K562 (cell line): Measurements from ENCODE around the gene SGMS1. TPM values are rescaled to one million over a fixed set of nuclear protein-coding genes. Genes with fewer than 3 reads are reported as not detected.

Source experiments
- ARID2 ChIP-seq: fragments of 450-650 bp; IDR thresholded peaks from 2 replicates; pipeline ENCODE4 v1.6.1; 2017; ENCODE audit warnings: antibody characterized with exemption, mild to moderate bottlenecking
- FOXM1 ChIP-seq, 2 experiments: fragments of 450-650 bp in 1 of 2; sonication (generic) in 1 of 2; formaldehyde crosslinking in 1 of 2; IDR thresholded peaks; 2 replicates each; pipeline versions ENCODE4 v1.6.1 to v1.9.0; 2017 to 2022; ENCODE audit warnings: low read depth in 2 of 2, mild to moderate bottlenecking in 2 of 2, missing genetic modification reagents in 1 of 2, moderate library complexity in 1 of 2
- HDAC2 ChIP-seq: fragments of 450-650 bp; IDR thresholded peaks from 2 replicates; pipeline ENCODE4 v1.6.1; 2016; ENCODE audit warnings: mild to moderate bottlenecking
- MTA3 ChIP-seq: fragments of 450-650 bp; formaldehyde crosslinking; IDR thresholded peaks from 2 replicates; pipeline ENCODE4 v1.6.1; 2017; ENCODE audit warnings: mild to moderate bottlenecking, borderline replicate concordance
- PKNOX1 ChIP-seq: fragments of 450-650 bp; IDR thresholded peaks from 2 replicates; pipeline ENCODE4 v1.6.1; 2016
- RCOR1 ChIP-seq, 2 experiments: IDR thresholded peaks; 2 replicates each; pipeline ENCODE4 v1.6.1; 2012; ENCODE audit warnings: low read depth in 2 of 2, low read length in 2 of 2, borderline replicate concordance in 1 of 2, improper control_type of control experiment in 1 of 2
- TBL1XR1 ChIP-seq, 2 experiments: IDR thresholded peaks; 2 replicates each; pipeline ENCODE4 v1.6.1; 2012; ENCODE audit warnings: improper control_type of control experiment in 2 of 2, low read length in 2 of 2, mild to moderate bottlenecking in 1 of 2
- TCF7 ChIP-seq: sonication (generic); IDR thresholded peaks from 2 replicates; pipeline ENCODE4 v1.6.1; 2016; ENCODE audit warnings: antibody characterized with exemption, borderline replicate concordance
- ZNF445 ChIP-seq: fragments of 250-450 bp; sonication (Bioruptor Pico); IDR thresholded peaks from 2 replicates; pipeline ENCODE4 v1.4.0; 2020; ENCODE audit warnings: low read depth, mild to moderate bottlenecking, moderate library complexity
- polyA plus RNA-seq, 8 experiments: library from polyadenylated mRNA; depleted of rRNA in 4 of 8; stranded (reverse) in 5 of 8; unstranded in 3 of 8; fragments of >200 nt; fragmentation: Nextera tagmentation in 2 of 8; fragmentation: Illumina TruSeq in 1 of 8; extraction: Ambion mirVana in 2 of 8; extraction: Trizol in 1 of 8; gene quantifications; 2 replicates each; pipeline versions ENCODE4 v1.2.1 to v1.2.3, GENCODE V29; 2011 to 2014; ENCODE audit warnings: inconsistent platforms in 1 of 8, missing spikeins in 1 of 8
- total RNA-seq, 7 experiments: library from RNA; depleted of rRNA in 6 of 7; stranded (reverse); fragments of >200 nt in 6 of 7; fragmentation: Illumina TruSeq in 2 of 7; extraction: Trizol in 2 of 7; gene quantifications; 2 replicates each; pipeline versions ENCODE4 v1.2.1 to v1.2.3, GENCODE V29; 2011 to 2021; ENCODE audit warnings: low replicate concordance in 1 of 7
- TF ChIP-seq, protein P1 (sequence below): sonication (generic); IDR thresholded peaks from 2 replicates; pipeline ENCODE4 v1.6.1; 2016
- TF ChIP-seq, protein P2 (sequence below), 2 experiments: fragments of 450-650 bp; formaldehyde crosslinking in 1 of 2; IDR thresholded peaks; 2 replicates each; pipeline versions ENCODE4 v1.4.0 to v1.6.1; 2014 to 2020; ENCODE audit warnings: mild to moderate bottlenecking in 2 of 2, borderline replicate concordance in 1 of 2, low read depth in 1 of 2
- TF ChIP-seq, protein P3 (sequence below): sonication (generic); formaldehyde crosslinking; IDR thresholded peaks from 2 replicates; pipeline ENCODE4 v1.8.1; 2023; ENCODE audit warnings: mild to moderate bottlenecking, missing genetic modification reagents

SGMS1 gene
- total and polyA plus RNA-seq, 9 of the 15 experiments (the other 6 are each of a cell fraction or from before 2014, with no cell fraction given): 22.6 to 232 (median 82.2) TPM

- peak in 1 of 2 experiments; percentile 35; a peak in 1 of 4 replicates for TF ChIP-seq RCOR1 (IDR thresholded peaks at IDR 0.05; ENCODE audit: borderline replicate concordance in 1 of 2, low read depth in 2 of 2, low read length in 2 of 2)
- TF ChIP-seq TBL1XR1 (IDR thresholded peaks at IDR 0.05; ENCODE audit: low read length in 2 of 2): peak in 1 of 2 experiments; percentile 50; a peak in 1 of 4 replicates
- TF ChIP-seq, protein P1, sequence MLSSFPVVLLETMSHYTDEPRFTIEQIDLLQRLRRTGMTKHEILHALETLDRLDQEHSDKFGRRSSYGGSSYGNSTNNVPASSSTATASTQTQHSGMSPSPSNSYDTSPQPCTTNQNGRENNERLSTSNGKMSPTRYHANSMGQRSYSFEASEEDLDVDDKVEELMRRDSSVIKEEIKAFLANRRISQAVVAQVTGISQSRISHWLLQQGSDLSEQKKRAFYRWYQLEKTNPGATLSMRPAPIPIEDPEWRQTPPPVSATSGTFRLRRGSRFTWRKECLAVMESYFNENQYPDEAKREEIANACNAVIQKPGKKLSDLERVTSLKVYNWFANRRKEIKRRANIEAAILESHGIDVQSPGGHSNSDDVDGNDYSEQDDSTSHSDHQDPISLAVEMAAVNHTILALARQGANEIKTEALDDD: peak; percentile 55; the same call in 1 of the 2 replicates
- TF ChIP-seq PKNOX1: 0 out of 2 replicates have a peak, but pooled peaks have one; percentile 25
- no peak for TF ChIP-seq ZNF445
- TF ChIP-seq, protein P2, sequence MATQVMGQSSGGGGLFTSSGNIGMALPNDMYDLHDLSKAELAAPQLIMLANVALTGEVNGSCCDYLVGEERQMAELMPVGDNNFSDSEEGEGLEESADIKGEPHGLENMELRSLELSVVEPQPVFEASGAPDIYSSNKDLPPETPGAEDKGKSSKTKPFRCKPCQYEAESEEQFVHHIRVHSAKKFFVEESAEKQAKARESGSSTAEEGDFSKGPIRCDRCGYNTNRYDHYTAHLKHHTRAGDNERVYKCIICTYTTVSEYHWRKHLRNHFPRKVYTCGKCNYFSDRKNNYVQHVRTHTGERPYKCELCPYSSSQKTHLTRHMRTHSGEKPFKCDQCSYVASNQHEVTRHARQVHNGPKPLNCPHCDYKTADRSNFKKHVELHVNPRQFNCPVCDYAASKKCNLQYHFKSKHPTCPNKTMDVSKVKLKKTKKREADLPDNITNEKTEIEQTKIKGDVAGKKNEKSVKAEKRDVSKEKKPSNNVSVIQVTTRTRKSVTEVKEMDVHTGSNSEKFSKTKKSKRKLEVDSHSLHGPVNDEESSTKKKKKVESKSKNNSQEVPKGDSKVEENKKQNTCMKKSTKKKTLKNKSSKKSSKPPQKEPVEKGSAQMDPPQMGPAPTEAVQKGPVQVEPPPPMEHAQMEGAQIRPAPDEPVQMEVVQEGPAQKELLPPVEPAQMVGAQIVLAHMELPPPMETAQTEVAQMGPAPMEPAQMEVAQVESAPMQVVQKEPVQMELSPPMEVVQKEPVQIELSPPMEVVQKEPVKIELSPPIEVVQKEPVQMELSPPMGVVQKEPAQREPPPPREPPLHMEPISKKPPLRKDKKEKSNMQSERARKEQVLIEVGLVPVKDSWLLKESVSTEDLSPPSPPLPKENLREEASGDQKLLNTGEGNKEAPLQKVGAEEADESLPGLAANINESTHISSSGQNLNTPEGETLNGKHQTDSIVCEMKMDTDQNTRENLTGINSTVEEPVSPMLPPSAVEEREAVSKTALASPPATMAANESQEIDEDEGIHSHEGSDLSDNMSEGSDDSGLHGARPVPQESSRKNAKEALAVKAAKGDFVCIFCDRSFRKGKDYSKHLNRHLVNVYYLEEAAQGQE (IDR thresholded peaks at IDR 0.05; ENCODE audit: borderline replicate concordance): peak; percentile 75; the same call in 1 of the 2 replicates
- TF ChIP-seq, protein P2 (CRISPR knock-in tag; IDR thresholded peaks at IDR 0.05; ENCODE audit: low read depth): no peak
- 0 out of 2 replicates have a peak, but pooled peaks have one; percentile 11 for TF ChIP-seq MTA3
- TF ChIP-seq HDAC2: no peak
- TF ChIP-seq FOXM1 (IDR thresholded peaks at IDR 0.05; ENCODE audit: low read depth): peak; percentile 45; the same call in 1 of the 2 replicates
- no peak for TF ChIP-seq FOXM1 (CRISPR knock-in tag; IDR thresholded peaks at IDR 0.05; ENCODE audit: low read depth)
- TF ChIP-seq TCF7: no peak
- TF ChIP-seq, protein P3, sequence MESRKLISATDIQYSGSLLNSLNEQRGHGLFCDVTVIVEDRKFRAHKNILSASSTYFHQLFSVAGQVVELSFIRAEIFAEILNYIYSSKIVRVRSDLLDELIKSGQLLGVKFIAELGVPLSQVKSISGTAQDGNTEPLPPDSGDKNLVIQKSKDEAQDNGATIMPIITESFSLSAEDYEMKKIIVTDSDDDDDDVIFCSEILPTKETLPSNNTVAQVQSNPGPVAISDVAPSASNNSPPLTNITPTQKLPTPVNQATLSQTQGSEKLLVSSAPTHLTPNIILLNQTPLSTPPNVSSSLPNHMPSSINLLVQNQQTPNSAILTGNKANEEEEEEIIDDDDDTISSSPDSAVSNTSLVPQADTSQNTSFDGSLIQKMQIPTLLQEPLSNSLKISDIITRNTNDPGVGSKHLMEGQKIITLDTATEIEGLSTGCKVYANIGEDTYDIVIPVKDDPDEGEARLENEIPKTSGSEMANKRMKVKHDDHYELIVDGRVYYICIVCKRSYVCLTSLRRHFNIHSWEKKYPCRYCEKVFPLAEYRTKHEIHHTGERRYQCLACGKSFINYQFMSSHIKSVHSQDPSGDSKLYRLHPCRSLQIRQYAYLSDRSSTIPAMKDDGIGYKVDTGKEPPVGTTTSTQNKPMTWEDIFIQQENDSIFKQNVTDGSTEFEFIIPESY (CRISPR knock-in tag): no peak
- TF ChIP-seq ARID2: 0 out of 2 replicates have a peak, but pooled peaks have one; percentile 17
Observed at GRCh38 chr10:50421026-50421719, 202.6 kb downstream of the SGMS1 start (continued).
